ENCODE results near the gene TWF2.

Gene TWF2

DNA sequence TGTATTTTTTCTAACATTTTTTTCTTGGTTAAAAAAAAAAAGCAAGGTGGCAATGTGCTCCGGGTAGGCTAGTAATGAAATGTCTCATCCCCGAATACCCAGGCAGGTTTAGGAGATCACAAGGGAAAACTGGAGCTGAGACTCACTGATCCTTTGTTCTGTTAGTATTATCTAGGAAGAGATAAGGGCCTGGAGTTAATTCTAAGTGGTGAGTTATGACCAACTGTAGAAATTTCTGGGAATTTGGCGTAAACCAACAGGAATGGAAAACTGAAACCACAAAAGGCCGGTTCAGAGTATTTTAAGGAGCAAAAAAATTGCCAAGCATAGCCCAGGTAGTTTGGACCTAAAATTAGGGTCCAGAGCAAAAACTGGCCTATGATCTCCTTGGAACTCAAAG is 19.0 kb upstream of the TWF2 start:
- DNase-seq (ENCODE audit: low read depth in 2 of 2): no peak

DNA sequence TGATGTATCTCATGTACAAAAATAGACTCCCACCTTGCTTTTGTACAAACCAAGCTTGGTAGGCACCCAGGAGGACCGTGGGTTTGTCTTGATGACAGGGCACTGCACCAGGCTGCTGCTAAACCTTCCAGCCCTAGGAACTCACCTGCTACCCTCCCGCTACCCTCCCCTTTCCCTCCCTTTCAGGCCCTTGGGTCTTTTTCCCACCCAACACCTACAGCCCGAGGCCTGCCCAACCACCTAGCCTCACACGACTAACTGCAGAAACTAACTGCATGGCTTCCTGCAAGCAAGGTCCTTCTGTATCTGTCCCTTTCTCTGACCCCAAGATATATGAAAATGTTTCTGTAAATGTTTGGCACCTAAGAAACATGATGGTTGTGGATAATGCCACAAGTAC is 17.7 kb upstream of the TWF2 start:
- DNase-seq (ENCODE audit: low read depth in 2 of 2): no peak

DNA sequence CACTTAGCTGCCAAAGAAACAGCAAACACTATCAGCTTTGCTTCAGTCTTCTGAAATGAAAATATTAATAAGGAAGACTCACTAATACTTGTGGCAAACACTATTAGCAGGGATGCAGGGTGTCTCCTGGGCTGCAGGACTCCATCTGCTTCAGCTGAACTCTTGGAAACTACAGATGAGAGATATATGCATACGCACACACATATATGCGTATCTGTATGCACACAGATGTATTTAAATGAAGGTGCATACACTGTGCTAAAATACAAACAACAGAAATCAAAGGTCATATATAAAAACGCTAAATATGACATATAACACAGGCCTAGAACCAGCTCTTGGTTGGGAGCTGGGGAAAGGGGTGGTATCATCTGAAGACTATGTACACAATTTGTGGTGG is 17.2 kb upstream of the TWF2 start:
- no peak for DNase-seq (ENCODE audit: low read depth in 2 of 2)

DNA sequence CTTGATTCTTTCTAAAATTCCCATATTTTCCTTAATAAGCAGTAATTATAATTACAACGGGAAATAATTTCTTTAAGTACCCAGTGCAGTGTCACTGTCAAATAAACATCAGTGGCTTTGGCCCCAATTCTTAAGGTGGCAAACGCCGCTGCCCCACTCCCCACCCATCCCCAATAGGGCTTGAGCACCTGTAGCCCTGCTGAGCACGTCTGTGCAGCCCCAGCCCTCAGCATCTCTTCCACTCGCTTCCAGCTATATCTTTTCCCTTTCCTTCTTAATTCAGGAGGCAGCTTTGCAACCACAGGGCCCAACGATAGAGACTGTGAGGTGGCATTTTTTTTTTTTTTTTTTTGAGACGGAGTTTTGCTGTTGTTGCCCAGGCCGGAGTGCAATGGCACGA is 15.7 kb upstream of the TWF2 start:
- DNase-seq (ENCODE audit: low read depth in 2 of 2): no peak

DNA sequence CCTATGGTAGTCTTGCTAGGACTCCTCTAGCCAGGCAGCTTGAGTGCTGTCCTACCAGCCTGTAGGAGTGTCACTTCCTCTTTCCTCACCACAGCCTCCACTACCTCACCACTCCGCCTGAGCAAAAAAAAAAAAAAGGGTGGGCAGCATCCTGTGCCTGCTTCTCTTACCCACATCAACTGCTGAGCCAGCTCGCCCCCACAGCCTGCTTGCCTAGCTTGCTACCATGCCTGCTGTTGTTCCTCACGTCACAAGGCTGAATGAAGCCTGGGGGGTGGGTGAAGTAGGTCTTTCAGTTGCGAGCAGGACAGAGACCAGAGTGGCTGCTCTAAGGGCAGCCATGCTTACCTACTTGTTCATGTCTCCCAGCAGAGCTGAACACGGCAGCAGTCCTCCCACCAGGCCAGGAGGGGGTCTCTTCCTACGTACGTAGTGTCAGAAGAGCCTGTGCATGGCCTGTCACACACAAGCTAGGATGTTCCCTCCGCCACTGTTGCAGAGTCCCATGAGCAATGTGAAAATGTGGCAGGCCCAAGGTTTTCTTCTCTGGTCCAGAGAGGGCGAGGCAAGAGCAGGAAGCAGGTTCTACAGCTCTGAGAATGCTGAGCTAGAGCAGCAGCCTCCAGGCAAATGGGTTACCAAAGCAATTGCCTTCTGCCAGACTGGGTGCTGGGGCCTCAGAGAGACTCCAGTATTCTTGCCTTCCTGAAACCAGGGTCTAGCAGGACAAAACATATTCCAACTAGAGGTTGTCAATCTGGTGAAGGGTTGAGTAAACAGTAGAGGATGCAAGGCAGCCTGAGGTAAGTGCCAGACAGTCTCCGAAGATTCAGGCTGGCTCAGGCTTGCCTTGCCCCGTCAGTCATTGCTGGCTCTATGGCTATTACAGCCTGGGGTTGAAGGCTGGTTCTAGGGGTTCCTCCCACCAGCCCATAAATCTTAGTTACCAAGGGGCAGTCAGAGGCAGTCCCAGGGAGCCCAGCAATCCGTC is 14.7 kb upstream of the TWF2 start:
- peak in 1 of 2 donors; percentile 65 for DNase-seq (ENCODE audit: low read depth in 2 of 2)

DNA sequence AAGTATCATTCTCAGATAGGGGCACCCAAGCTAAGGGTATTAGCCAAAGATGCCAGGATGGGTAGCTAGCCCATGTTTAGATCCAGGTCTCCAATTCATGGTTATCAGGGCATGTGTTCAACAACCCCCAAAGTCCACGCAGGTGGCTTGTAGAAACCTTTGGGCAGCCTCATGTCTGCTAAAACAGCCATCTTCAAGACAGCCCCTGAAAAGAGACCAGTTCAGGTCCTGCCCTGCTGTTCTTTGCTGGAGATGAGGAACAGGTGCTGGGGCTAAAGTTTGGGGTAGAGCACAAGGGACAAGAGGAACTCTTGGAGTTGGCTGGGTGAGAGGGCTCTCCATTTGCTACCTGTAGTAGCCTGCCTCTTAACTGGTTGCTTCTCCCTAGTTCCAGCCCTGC is 11.2 kb upstream of the TWF2 start:
- no peak for DNase-seq (ENCODE audit: low read depth in 2 of 2)

DNA sequence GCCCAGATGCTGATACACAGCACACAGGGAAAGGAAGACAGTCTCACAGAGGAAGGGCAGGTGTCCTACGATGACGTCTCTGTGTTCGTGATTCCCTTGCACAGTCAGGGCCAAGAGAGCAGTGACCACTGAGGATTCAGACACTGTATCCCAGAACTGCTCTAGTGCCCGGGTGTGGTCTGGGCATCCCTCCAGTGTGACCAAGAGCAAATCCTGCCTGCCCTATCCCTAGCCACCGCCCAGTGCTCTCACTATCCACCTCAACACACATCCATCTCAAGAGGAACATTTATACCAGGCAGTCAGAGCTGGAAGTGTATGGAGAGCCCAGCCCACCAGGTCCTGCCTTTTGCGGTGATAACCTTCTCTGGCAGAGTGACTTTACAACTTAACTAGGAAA is 10.7 kb upstream of the TWF2 start:
- no peak for DNase-seq (ENCODE audit: low read depth in 2 of 2)

DNA sequence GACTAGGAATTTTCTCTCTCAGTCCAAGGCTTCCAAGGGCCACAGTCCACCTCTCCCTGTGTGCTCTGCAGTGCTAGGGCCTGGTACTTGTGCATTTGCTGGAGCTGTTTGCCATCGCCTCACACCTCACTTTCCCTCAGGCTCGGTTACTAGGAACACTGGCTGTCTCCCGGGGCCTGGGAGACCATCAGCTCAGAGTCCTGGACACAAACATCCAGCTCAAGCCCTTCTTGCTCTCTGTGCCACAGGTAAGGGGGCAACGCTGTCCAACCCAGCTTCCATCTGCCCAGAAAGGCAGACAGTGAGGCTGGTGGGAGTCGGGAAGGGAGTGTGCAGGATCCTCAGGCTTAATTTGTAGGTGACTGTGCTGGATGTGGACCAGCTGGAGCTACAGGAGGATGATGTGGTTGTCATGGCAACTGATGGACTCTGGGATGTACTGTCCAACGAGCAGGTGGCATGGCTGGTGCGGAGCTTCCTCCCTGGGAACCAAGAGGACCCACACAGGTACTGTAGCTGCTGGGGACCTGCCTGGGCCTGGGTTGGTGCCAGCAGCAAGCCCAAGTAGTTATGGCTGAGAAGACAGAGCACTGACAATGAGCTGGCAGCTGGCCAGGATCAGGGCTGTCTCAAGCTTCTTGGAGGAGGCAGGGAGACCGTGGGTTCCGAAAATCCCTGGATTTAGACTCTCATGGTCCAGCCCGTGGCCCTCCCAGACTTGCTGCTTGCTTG is 10.0 kb upstream of the TWF2 start:
- no peak for DNase-seq (ENCODE audit: low read depth in 2 of 2)

DNA sequence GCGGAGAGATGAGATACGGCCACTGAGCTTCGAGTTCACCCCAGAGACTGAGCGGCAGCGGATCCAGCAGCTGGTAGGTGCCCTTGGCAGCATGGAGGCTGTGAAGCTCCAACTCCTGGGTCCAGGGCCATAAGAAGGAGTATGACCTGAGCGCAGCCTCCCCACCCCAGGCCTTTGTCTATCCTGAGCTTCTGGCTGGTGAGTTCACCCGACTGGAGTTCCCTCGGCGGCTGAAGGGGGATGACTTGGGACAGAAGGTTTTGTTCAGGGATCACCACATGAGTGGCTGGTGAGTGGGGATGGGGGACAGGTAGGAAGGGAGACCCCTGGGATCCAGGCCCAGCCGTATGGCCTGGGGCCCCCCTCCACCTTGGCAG is 9.2 kb upstream of the TWF2 start:
- no peak for DNase-seq (ENCODE audit: low read depth in 2 of 2)

DNA sequence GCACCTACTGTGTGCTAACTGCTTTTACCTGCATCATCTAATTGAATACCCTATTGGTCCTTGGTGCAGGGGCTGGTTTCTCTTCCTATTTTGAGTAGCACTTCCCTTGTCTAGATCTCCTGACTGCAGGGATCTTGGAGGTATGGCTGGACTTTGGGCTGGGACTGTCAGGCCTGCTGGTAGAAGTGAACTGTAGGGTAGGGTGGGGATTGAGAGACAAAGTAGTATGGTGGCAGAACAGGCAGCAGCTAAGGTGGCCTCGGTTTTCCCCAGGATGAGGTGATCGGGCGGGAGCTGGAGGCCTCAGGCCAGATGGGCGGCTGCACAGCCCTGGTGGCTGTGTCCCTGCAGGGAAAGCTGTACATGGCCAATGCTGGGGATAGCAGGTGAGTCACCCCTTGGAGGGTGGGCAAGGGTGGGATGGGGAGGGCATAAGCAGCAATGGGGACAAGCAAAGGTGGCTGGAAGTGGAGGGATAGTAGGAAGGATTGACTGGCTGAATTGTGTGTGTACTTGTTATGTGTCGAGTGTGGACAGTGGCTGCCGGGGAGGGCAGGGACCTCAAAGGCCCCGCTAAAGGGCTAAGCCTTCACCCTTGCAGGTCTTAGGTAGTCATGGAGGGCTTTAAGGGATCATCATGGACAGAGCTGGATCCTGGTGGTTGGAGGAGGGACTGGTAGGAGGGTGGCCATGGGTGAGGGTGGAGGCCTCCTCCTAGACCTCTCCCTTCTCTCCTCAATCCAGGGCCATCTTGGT is 8.6 kb upstream of the TWF2 start:
- DNase-seq (ENCODE audit: low read depth in 2 of 2): no peak

DNA sequence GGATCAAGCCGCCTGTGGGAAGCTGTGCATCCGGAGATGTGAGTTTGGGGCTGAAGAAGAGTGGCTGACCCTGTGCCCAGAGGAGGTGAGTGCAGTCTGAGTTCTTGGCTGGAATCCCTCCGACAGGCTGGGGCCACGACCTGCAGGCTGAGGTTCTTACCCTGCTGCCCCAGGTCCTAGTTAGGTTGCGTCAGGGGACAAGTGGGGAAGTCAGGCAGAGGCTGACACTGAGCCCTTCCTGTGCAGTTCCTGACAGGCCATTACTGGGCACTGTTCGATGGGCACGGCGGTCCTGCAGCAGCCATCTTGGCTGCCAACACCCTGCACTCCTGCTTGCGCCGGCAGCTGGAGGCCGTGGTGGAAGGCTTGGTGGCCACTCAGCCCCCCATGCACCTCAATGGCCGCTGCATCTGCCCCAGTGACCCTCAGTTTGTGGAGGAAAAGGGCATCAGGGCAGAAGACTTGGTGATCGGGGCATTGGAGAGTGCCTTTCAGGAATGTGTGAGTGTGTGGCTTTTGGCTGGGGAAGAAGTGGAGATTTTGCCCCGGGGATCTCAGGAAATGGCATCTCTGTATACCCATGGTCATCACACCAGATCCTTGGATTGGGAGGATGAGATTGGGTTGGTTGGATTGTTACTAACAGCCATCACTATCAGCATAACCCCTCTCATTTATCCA is 7.9 kb upstream of the TWF2 start:
- no peak for DNase-seq (ENCODE audit: low read depth in 2 of 2)

DNA sequence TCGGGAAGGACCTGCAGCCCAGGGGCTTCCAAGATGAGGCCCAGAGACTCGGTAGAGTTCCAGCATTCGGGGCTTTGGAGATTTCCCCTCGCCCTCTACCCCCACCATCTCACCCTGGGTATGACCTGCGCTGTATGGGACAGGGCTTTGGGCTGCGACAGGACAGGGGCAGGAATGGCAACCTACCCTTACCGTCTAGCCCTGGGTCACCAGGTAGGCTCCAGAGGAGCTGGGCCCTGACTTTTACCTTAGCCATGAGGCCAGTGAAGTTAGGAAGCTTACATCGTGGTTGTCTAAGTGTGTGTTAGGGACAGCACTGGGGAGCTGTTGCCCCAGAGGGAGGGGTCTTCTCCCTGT is 7.3 kb upstream of the TWF2 start:
- DNase-seq (ENCODE audit: low read depth in 2 of 2): no peak

DNA sequence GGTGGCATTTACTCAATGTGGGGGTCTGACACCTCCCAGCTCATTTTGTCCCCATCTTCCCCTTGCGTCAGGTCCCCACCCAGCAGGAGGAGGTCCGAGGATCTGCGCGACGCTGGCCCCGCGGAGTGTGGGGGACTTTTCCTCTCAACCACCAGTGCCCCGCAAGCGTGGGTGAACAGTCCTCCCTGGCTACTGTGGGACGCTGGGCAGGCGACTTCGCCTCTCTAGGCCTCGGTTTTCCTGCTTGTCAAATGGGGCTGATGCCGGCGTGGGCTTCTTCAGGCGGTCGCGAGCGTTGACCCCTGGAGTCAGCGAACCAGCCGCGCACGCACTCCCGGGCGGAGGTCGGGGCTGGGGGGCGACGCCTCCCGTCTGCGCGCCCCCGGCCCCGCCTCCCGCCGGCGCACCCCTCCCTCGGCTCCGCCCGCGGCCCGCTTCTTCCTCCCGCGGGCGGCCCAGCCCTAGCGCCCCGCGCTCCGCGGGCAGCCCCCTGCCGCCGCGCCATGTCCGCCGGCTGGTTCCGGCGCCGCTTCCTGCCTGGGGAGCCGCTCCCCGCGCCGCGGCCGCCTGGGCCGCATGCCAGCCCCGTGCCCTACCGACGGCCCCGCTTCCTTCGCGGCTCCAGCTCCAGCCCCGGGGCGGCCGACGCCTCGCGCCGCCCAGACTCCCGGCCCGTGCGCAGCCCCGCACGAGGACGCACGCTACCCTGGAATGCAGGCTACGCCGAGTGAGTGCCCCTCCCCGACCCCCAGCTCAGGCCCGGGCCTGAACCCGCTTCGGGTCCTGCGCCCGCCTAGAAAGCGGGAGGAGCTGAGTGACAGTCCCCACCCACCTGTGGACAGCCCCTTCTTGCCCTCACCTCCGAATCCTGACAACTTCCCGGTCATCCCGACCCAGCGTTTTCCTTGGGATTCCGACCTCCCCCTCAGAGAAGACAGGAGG is 6.6 kb upstream of the TWF2 start, which contains the start of gene PPM1M:
Gene PPM1M, plus strand, starts transcription at position 438 of the 942 bp plus-strand sequence. Its CDS starts 66 bp downstream, at position 504.
- no peak for DNase-seq (ENCODE audit: low read depth in 2 of 2)

DNA sequence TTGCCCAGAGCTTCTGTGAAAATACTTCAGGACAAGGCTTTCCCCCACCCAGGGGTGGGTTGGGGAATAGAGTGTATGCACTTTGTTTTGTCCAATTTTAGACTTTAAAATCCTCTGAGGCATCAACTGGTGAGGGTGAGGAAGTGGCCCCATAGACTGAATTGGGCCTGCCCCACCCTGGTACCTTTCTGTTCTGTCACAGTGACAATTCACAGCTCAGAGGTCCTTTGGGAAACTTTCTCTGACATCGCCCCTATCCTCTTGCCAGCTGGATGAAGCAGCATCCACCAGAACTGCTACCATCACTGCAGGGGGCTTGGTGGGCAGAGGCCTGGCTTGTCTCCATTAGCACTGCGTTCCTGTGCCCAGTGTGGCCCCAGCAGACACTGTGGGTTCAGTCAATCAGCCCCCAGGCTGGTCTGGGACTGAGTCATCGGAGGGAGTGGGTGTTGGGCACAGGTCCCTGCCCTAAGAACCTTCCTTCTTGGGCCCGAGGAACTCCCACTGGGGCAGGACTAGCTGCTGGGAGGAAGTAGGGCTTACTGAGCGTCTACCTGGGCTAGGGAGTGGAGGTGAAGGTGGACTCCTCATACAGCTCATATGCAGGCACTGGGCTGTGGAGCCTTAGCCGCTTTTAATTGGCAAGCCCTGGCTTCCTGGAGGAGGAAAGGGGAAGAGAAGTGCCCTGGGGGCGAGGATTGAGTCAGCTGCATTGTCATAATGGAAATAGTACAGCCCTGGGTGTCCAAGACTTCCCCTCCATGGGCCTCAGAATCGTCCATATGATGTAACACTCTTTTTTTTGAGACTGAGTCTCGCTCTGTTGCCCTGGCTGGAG is 5.1 kb upstream of the TWF2 start:
- DNase-seq (ENCODE audit: low read depth in 2 of 2): no peak

DNA sequence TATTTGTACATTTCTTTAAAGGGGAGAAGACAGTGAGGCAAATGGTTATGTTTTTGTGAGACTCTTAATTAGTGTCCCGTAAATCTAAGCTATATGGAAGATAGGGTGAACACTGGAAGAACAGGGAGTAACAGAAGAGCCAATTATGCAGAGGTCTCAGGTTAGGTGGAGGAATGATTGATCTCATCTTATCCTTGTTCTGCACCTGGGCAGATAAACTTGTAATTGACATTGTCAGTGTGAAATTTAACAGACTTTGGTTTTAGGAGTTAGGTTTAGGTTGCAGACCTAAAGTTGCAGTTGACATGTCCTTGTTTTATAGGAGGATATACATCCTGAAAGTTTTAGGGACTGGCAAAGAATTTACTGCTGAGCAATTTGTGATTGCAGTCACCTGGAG is 3.1 kb upstream of the TWF2 start:
- DNase-seq (ENCODE audit: low read depth in 2 of 2): no peak

DNA sequence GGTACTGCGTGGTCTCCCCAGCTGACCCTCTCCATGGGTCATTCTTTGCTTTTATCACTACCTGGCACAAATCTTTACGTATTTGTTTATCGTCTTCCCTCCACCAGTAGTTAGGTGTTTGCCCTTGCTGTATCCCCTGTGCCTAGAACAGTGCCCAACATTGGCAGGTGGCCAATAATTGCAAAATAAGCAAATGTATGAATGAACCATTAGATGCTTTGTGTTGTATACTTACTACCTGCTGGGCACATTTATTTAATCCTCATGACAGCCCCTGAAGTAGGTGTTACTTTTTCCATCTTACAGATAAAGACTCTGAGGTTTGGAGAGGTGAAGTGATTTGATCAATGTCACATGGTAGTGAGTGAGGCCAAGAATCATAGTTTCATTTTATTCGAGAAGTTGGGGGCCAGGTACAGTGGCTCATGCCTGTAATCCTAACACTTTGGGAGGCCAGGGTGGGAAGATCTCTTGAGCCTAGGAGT is 2.0 kb upstream of the TWF2 start:
- DNase-seq (ENCODE audit: low read depth in 2 of 2): no peak

DNA sequence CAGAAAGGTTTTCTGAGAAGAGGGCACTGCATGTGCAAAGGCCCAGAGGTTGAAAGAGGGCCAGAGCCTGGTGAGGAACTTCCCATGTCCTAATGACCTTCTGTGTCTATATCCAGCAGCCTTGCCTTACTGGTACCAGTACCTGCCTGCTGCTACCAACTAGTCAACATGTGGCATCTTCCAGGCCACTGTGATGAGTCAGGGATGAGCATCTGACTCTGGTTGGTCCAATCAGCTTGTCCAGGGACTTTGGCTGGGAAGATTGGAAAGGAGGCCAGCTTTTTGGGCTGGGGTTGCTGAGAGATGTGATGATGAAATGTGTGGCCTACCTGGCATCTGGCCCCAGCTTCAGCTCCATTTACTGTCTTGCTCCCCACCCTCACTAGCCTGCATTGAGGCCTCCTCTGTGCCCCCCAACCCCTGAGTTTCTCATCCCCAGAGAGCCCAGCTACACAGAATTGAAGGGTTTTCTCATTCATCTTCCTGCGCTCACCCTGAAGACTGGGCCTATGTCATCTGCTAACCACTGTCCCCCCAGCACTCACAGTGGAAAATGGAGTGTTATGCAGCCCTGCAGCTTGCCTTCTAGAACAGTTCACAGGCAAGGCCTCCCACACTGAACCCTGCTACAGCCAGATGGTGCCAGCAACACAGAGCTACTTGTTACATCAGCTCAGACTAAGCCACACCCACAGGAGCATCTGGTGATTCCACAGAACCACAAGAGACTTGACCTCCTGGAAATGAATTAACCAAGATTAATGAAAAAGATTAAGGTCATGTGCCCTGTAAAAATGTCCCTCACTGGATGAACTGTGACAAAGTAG is 1.3 kb upstream of the TWF2 start:
- DNase-seq (ENCODE audit: low read depth in 2 of 2): no peak

DNA sequence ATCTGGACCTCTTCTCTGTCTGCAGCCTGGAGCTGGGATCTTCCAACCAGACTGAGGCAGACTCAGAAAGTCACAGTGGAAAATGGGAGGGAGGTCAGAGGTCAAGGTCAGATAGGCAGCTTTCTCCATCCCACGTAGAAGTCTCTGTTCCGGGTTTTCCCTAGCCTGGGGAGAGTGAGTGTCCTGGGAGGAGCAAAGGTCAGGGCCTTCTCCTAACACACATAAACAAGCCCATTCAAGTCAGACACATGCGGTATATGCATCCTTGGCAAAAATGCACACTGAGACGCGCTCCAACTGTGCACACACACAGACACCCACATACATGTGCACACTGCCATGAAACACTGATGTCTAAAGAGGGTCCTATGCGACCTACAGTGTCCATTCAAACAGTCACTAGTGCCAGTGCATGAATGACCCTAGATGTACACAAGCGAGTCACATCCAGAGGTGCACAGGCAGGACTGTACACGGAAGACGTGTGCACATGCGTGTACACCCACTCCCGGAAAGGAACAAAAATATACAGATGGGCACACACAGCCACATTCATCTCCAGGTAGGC is 681 bp downstream of the TWF2 start:
- DNase-seq (ENCODE audit: low read depth in 2 of 2): no peak

Measured in stimulated activated CD4-positive, alpha-beta T cell treated with anti-CD3 and anti-CD28 coated beads, Interleukin-1b, Interleukin-23, amount 100 ng/mL, for 1 hour (primary cell).